ENCODE data around the gene RERE.

The RERE gene

GRCh38 chr1:8718850-8719361 lies 98.5 kb downstream of the RERE start:
- no peak for TF ChIP-seq CTCF (IDR thresholded peaks at IDR 0.05)
- Histone ChIP-seq H3K9me3 (no peaks in the 10 kb centered on the region), H3K4me3 (ENCODE audit: low read depth in 1 of 2, low read length in 1 of 2) (no peak overlapping the region), H3K36me3 (no peaks in the 10 kb centered on the region), H3K4me1 (ENCODE audit: control insufficient read depth in 1 of 2, insufficient read depth in 1 of 2, low read depth in 1 of 2, low read length in 1 of 2) (no peaks in the 10 kb centered on the region), H3K27me3 (no peaks in the 10 kb centered on the region), H3K27ac (no peak overlapping the region)

- no peak for TF ChIP-seq CTCF (IDR thresholded peaks at IDR 0.05)
- no peaks in the 10 kb centered on the region for H3K27me3 ChIP-seq
- no peaks in the 10 kb centered on the region for H3K9me3 ChIP-seq
- H3K27ac ChIP-seq = no peak overlapping the region
- H3K4me3 ChIP-seq (ENCODE audit: low read depth in 1 of 2, low read length in 1 of 2) = no peak overlapping the region
- peaks cover 13 to 16% of the 10 kb centered on the region in 2 experiments for H3K4me1 ChIP-seq (ENCODE audit: control insufficient read depth in 1 of 2, insufficient read depth in 1 of 2, low read depth in 1 of 2, low read length in 1 of 2)
- no peaks in the 10 kb centered on the region for H3K36me3 ChIP-seq
Measured at GRCh38 chr1:8717148-8717547, 100.3 kb downstream of the RERE start.

- Histone ChIP-seq H3K9me3 (no peaks in the 10 kb centered on the region), H3K36me3 (no peaks in the 10 kb centered on the region), H3K27ac (no peak overlapping the region), H3K4me3 (ENCODE audit: low read depth in 1 of 2, low read length in 1 of 2) (no peak overlapping the region), H3K4me1 (ENCODE audit: control insufficient read depth in 1 of 2, insufficient read depth in 1 of 2, low read depth in 1 of 2, low read length in 1 of 2) (peaks cover 16 to 20% of the 10 kb centered on the region in 2 experiments), H3K27me3 (no peaks in the 10 kb centered on the region)
- no peak for TF ChIP-seq CTCF (IDR thresholded peaks at IDR 0.05)
Measured at GRCh38 chr1:8716238-8716637, 101.2 kb downstream of the RERE start.

GRCh38 chr1:8714173-8714572 lies 103.3 kb downstream of the RERE start:
- no peaks in the 10 kb centered on the region for H3K9me3 ChIP-seq
- no peak overlapping the region for H3K27ac ChIP-seq
- H3K36me3 ChIP-seq = no peaks in the 10 kb centered on the region
- H3K4me3 ChIP-seq (ENCODE audit: low read depth in 1 of 2, low read length in 1 of 2) = no peak overlapping the region
- H3K27me3 ChIP-seq = no peaks in the 10 kb centered on the region
- no peak for TF ChIP-seq CTCF (IDR thresholded peaks at IDR 0.05)
- peaks cover 16 to 20% of the 10 kb centered on the region in 2 experiments for H3K4me1 ChIP-seq (ENCODE audit: control insufficient read depth in 1 of 2, insufficient read depth in 1 of 2, low read depth in 1 of 2, low read length in 1 of 2)

- TF ChIP-seq CTCF (IDR thresholded peaks at IDR 0.05) = no peak
Measured at GRCh38 chr1:8712413-8713231, 104.8 kb downstream of the RERE start.

More at GRCh38 chr1:8712413-8713231, 104.8 kb downstream of the RERE start:
- Histone ChIP-seq H3K9me3 (no peaks in the 10 kb centered on the region), H3K36me3 (no peaks in the 10 kb centered on the region), H3K4me1 (ENCODE audit: control insufficient read depth in 1 of 2, insufficient read depth in 1 of 2, low read depth in 1 of 2, low read length in 1 of 2) (peaks cover 16 to 20% of the 10 kb centered on the region in 2 experiments), H3K27me3 (no peaks in the 10 kb centered on the region), H3K27ac (peak overlapping the region; percentile 86), H3K4me3 (ENCODE audit: low read depth in 1 of 2, low read length in 1 of 2) (peak overlapping the region; percentile 29 to 31)

Measured in neutrophil (primary cell).